PC-3 (cell line): Measurements from ENCODE around the gene MRM2. TPM values are rescaled to one million over a fixed set of nuclear protein-coding genes. Genes with fewer than 3 reads are reported as not detected.

ENCODE experiments used
- ATAC-seq: fragments of 200-7000 bp; cut with Tn5 transposase; 2 replicates; pipeline ENCODE4 v1.9.1; 2020; ENCODE audit warnings: mild to moderate bottlenecking, moderate library complexity
- BruUV-seq: library from RNA; stranded (reverse); fragments of 400-500 nt; replicated peaks from 2 replicates; lab custom pipeline; 2021; lab: Mats Ljungman, UMichigan
- CTCF ChIA-PET: fragments of 300-600 bp; sonication (Branson Sonifier 250); formaldehyde crosslinking; loops from one replicate; lab custom pipeline; 2022; ENCODE audit warnings: antibody characterized with exemption; lab: Charles Lee
- POLR2A ChIA-PET: fragments of 300-600 bp; sonication (Branson Sonifier 250); formaldehyde crosslinking; loops from one replicate; lab custom pipeline; 2022; ENCODE audit warnings: antibody characterized with exemption; ENCODE audit not compliant: unreplicated experiment; lab: Charles Lee
- DNase-seq: peaks from one replicate; pipeline ENCODE4 v3.0.0-alpha.2; 2015
- H2AFZ ChIP-seq: fragments of 300-600 bp; sonication (generic); 2 replicates; pipeline ENCODE4 v1.6.0; 2016; ENCODE audit warnings: antibody characterized with exemption, low read length
- H3F3A ChIP-seq: fragments of 300-600 bp; sonication (generic); one replicate; pipeline ENCODE4 v1.6.0; 2017; ENCODE audit warnings: antibody characterized with exemption, low read length, control low read depth, mild to moderate bottlenecking; ENCODE audit not compliant: unreplicated experiment
- H3K27ac ChIP-seq: fragments of 300-600 bp; sonication (generic); 2 replicates; pipeline ENCODE4 v1.5.1; 2016; ENCODE audit warnings: mild to moderate bottlenecking, low read length
- H3K27me3 ChIP-seq: fragments of 300-600 bp; sonication (generic); 2 replicates; pipeline ENCODE4 v1.6.1; 2016; ENCODE audit warnings: low read length, mixed read lengths
- H3K36me3 ChIP-seq: fragments of 300-600 bp; sonication (generic); 2 replicates; pipeline ENCODE4 v1.6.1; 2016; ENCODE audit warnings: low read depth, mixed run types, low read length, mixed read lengths
- H3K4me1 ChIP-seq: fragments of 300-600 bp; sonication (generic); 2 replicates; pipeline ENCODE4 v1.5.1; 2016; ENCODE audit warnings: low read length; ENCODE audit not compliant: insufficient read depth
- H3K4me2 ChIP-seq: fragments of 300-600 bp; sonication (generic); 2 replicates; pipeline ENCODE4 v1.6.0; 2016; ENCODE audit warnings: low read length
- H3K4me3 ChIP-seq: fragments of 300-600 bp; sonication (generic); 2 replicates; pipeline ENCODE4 v1.5.1; 2016; ENCODE audit warnings: mild to moderate bottlenecking, low read length, mixed read lengths
- H3K79me2 ChIP-seq: fragments of 300-600 bp; sonication (generic); 2 replicates; pipeline ENCODE4 v1.6.1; 2017; ENCODE audit warnings: low read length, mixed read lengths
- H3K9ac ChIP-seq: fragments of 300-600 bp; sonication (generic); 2 replicates; pipeline ENCODE4 v1.6.0; 2016; ENCODE audit warnings: mild to moderate bottlenecking, low read length
- H3K9me2 ChIP-seq: fragments of 300-600 bp; sonication (generic); replicated peaks from 2 replicates; pipeline ENCODE4 v1.6.1; 2016; ENCODE audit warnings: mixed run types, low read length, mixed read lengths
- H3K9me3 ChIP-seq: fragments of 300-600 bp; sonication (generic); 2 replicates; pipeline ENCODE4 v1.6.1; 2016; ENCODE audit warnings: low read length, mixed read lengths
- H4K20me1 ChIP-seq: fragments of 300-600 bp; sonication (generic); 2 replicates; pipeline ENCODE4 v1.6.1; 2016; ENCODE audit warnings: low read length, mixed read lengths
- CTCF ChIP-seq: fragments of 300-600 bp; sonication (generic); conservative IDR thresholded peaks from 2 replicates; pipeline ENCODE4 v1.5.1; 2017; ENCODE audit warnings: antibody characterized with exemption, low read depth, mild to moderate bottlenecking, low read length
- EZH2 ChIP-seq: fragments of 300-600 bp; sonication (generic); IDR thresholded peaks from one replicate; pipeline ENCODE4 v1.6.1; 2017; ENCODE audit warnings: antibody characterized with exemption, mild to moderate bottlenecking, low read length; ENCODE audit not compliant: unreplicated experiment
- EZH2phosphoT487 ChIP-seq: fragments of 300-600 bp; sonication (generic); IDR thresholded peaks from 2 replicates; pipeline ENCODE4 v1.6.1; 2018; ENCODE audit warnings: mild to moderate bottlenecking, antibody characterized with exemption, low read length, borderline replicate concordance
- intact Hi-C: fragments of 100-400 bp; cut with micrococcal nuclease; formaldehyde crosslinking; loops from 2 replicates; pipeline ENCODE4 v1.9.0; 2023
- total RNA-seq: library from RNA; depleted of rRNA; stranded (reverse); fragments of >200 nt; gene quantifications from 2 replicates; pipeline ENCODE4 v1.2.3, GENCODE V29; 2014

MRM2 gene
- total RNA-seq, 1 experiment from 2014 or later, result 42.6 TPM

- Histone ChIP-seq H4K20me1 (no peaks in the 10 kb centered on the region), H3K9me2 (no peaks in the 10 kb centered on the region), H3K27me3 (no peaks in the 10 kb centered on the region), H3K36me3 (no peaks in the 10 kb centered on the region), H2AFZ (no peak overlapping the region), H3K4me3 (no peak overlapping the region), H3F3A (no peaks in the 10 kb centered on the region), H3K27ac (no peak overlapping the region), H3K79me2 (no peaks in the 10 kb centered on the region), H3K9ac (no peak overlapping the region), H3K4me1 (peaks cover 3% of the 10 kb centered on the region), H3K4me2 (no peak overlapping the region), H3K9me3 (no peaks in the 10 kb centered on the region)
- ChIA-PET CTCF (no interaction called here), POLR2A (no interaction called here)
- intact Hi-C loops, result no loop called here
- DNase-seq, result no peak
- no peak for ATAC-seq
- BruUV-seq, result no TSS peak
- no peak for TF ChIP-seq CTCF
- TF ChIP-seq EZH2, result no peak
- no peak for TF ChIP-seq EZH2phosphoT487
Measured at GRCh38 chr7:2274666-2275065, 32.7 kb upstream of the MRM2 start.

- ChIA-PET CTCF (no interaction called here), POLR2A (no interaction called here)
- BruUV-seq, result no TSS peak
Measured at GRCh38 chr7:2273866-2274265, 31.9 kb upstream of the MRM2 start.

GRCh38 chr7:2272031-2272430 lies 30.0 kb upstream of the MRM2 start:
- BruUV-seq, result no TSS peak
- no peaks in the 10 kb centered on the region for H3K36me3 ChIP-seq
- CTCF ChIA-PET, result no interaction called here

More at GRCh38 chr7:2273866-2274265, 31.9 kb upstream of the MRM2 start:
- TF ChIP-seq CTCF (no peak), EZH2 (no peak), EZH2phosphoT487 (no peak)
- intact Hi-C loops, result no loop called here
- no peaks in the 10 kb centered on the region for H3K79me2 ChIP-seq
- H3K27me3 ChIP-seq, result no peaks in the 10 kb centered on the region
- H3K4me3 ChIP-seq, result no peak overlapping the region
- no peak overlapping the region for H2AFZ ChIP-seq
- H4K20me1 ChIP-seq, result no peaks in the 10 kb centered on the region
- H3K27ac ChIP-seq, result no peak overlapping the region
- no peaks in the 10 kb centered on the region for H3F3A ChIP-seq
- H3K4me2 ChIP-seq, result no peak overlapping the region
- ATAC-seq, result no peak
- H3K36me3 ChIP-seq, result no peaks in the 10 kb centered on the region
- H3K9me3 ChIP-seq, result no peaks in the 10 kb centered on the region
- DNase-seq, result no peak
- H3K9me2 ChIP-seq, result no peaks in the 10 kb centered on the region
- no peak overlapping the region for H3K9ac ChIP-seq
- peaks cover 6% of the 10 kb centered on the region for H3K4me1 ChIP-seq

More at GRCh38 chr7:2272031-2272430, 30.0 kb upstream of the MRM2 start:
- Histone ChIP-seq H3K9me2 (no peaks in the 10 kb centered on the region), H3K27me3 (no peaks in the 10 kb centered on the region), H2AFZ (no peak overlapping the region), H3K27ac (no peak overlapping the region), H3K9ac (no peak overlapping the region), H3K4me2 (no peak overlapping the region), H3F3A (no peaks in the 10 kb centered on the region), H4K20me1 (no peaks in the 10 kb centered on the region), H3K9me3 (no peaks in the 10 kb centered on the region), H3K4me3 (no peak overlapping the region), H3K79me2 (no peaks in the 10 kb centered on the region), H3K4me1 (peaks cover 7% of the 10 kb centered on the region)
- POLR2A ChIA-PET, result no interaction called here
- TF ChIP-seq EZH2 (no peak), CTCF (no peak), EZH2phosphoT487 (no peak)
- intact Hi-C loops, result no loop called here
- ATAC-seq (no peak), DNase-seq (no peak)
